Neural crest cell (in vitro differentiated cells): ENCODE results near the gene BMP7. TPM values are rescaled to one million over a fixed set of nuclear protein-coding genes. Genes with fewer than 3 reads are reported as not detected.

Experiments
- DNase-seq: peaks from one replicate; pipeline ENCODE4 v3.0.0; 2021; ENCODE audit warnings: low read depth, mixed read lengths, low spot score
- H3K27ac Mint-ChIP-seq: one replicate; pipeline ENCODE4 v1.8.0; 2021; ENCODE audit warnings: mild to moderate bottlenecking, mixed read lengths; ENCODE audit not compliant: unreplicated experiment
- H3K27me3 Mint-ChIP-seq: 2 replicates; pipeline ENCODE4 v1.8.0; 2021; ENCODE audit warnings: low read depth, mild to moderate bottlenecking, mixed read lengths
- H3K36me3 Mint-ChIP-seq: 2 replicates; pipeline ENCODE4 v1.8.0; 2021; ENCODE audit warnings: low read depth, mild to moderate bottlenecking, mixed read lengths
- H3K4me1 Mint-ChIP-seq: 2 replicates; pipeline ENCODE4 v1.8.0; 2021; ENCODE audit warnings: mixed read lengths
- H3K4me3 Mint-ChIP-seq: one replicate; pipeline ENCODE4 v1.8.0; 2021; ENCODE audit warnings: mild to moderate bottlenecking, mixed read lengths
- H3K9me3 Mint-ChIP-seq: 2 replicates; pipeline ENCODE4 v1.8.0; 2021; ENCODE audit warnings: mixed read lengths
- total RNA-seq: library from RNA; stranded (reverse); gene quantifications from 2 replicates; pipeline ENCODE4 v1.2.1, GENCODE V29; 2021
- TF ChIP-seq, protein P1 (sequence below): fragments of 200-600 bp; sonication (generic); conservative IDR thresholded peaks from 2 replicates; pipeline ENCODE4 v1.5.0; 2021; ENCODE audit warnings: antibody characterized with exemption, mild to moderate bottlenecking

The BMP7 gene
- total RNA-seq, 1 donor from 2014 or later: 13.8 TPM

DNA sequence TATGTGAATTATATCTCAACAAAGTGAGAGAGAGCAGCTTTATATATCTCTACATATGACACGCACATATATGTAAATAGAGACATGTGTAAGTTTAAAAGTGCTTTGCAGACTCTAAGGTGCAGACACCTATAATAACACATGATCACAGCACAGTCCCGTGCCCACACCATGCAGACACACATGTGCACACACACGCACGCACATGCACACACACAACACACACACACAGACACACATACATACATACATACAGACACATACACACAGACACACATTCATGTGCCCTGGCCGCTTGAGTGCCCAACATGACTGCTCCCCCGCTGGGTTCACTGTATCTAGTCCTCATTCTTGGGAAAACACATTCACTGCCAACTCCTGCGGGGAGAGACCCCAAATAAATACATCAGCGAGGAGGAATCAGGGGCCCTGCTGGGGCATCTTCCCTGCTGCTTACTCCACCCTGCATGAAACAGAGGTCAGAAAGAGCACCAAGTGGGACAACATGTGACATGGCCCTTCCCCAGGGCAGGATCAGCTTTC lies 121.3 kb downstream of the BMP7 start:
- TF ChIP-seq, protein P1, sequence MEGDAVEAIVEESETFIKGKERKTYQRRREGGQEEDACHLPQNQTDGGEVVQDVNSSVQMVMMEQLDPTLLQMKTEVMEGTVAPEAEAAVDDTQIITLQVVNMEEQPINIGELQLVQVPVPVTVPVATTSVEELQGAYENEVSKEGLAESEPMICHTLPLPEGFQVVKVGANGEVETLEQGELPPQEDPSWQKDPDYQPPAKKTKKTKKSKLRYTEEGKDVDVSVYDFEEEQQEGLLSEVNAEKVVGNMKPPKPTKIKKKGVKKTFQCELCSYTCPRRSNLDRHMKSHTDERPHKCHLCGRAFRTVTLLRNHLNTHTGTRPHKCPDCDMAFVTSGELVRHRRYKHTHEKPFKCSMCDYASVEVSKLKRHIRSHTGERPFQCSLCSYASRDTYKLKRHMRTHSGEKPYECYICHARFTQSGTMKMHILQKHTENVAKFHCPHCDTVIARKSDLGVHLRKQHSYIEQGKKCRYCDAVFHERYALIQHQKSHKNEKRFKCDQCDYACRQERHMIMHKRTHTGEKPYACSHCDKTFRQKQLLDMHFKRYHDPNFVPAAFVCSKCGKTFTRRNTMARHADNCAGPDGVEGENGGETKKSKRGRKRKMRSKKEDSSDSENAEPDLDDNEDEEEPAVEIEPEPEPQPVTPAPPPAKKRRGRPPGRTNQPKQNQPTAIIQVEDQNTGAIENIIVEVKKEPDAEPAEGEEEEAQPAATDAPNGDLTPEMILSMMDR: no peak
- Mint-ChIP-seq H3K27ac (no peak overlapping the region), H3K4me1 (peaks cover 3% of the 10 kb centered on the region), H3K9me3 (no peaks in the 10 kb centered on the region), H3K36me3 (no peaks in the 10 kb centered on the region), H3K27me3 (no peaks in the 10 kb centered on the region), H3K4me3 (no peak overlapping the region)
- no peak for DNase-seq

DNA sequence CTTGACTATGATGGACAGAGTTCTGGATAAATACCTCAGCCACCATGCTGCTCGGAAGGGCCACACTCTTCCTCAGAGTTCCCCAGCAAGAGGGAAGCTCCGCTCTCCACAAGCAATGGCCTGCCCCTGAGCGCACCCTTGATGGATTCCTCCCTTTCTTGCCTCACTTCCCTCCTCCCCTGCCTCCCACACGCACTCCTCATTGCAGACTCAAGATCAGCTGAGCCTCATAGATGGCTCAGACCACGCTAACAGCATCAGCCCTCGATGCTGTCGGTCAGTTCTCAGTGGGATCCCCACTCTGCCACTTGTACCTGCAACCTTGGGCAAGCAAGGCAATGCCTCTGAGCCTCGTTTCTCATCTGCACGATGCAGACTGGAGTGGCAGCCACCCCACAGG lies 123.3 kb downstream of the BMP7 start:
- H3K27me3 Mint-ChIP-seq: no peaks in the 10 kb centered on the region
- H3K36me3 Mint-ChIP-seq: no peaks in the 10 kb centered on the region
- H3K9me3 Mint-ChIP-seq: no peaks in the 10 kb centered on the region
- H3K4me1 Mint-ChIP-seq: no peaks in the 10 kb centered on the region
- no peak overlapping the region for H3K27ac Mint-ChIP-seq
- H3K4me3 Mint-ChIP-seq: no peak overlapping the region
- TF ChIP-seq, protein P1: no peak
- no peak for DNase-seq

DNA sequence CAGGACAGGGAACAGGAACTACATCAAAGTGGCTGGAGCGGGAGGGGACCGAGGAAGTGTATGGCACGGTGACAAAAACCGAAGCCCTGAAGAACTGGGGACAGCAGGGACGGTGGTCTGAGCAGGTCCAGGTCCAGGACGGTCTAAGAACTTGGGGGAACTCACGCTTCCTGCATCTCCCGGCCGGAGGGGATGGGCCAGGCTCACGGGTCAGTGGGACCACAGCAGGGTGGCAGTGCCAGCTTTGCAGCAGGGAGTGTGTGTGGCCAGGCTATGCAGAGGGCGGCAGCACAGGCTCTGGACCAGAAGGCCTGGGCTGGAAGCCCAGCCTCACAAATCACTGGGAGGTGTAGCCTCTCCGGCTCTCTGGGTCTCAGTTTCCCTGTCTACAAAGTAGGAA lies 123.8 kb downstream of the BMP7 start:
- Mint-ChIP-seq H3K36me3 (no peaks in the 10 kb centered on the region), H3K9me3 (no peaks in the 10 kb centered on the region), H3K4me1 (no peaks in the 10 kb centered on the region), H3K27ac (no peak overlapping the region), H3K4me3 (no peak overlapping the region), H3K27me3 (no peaks in the 10 kb centered on the region)
- TF ChIP-seq, protein P1: no peak
- no peak for DNase-seq

DNA sequence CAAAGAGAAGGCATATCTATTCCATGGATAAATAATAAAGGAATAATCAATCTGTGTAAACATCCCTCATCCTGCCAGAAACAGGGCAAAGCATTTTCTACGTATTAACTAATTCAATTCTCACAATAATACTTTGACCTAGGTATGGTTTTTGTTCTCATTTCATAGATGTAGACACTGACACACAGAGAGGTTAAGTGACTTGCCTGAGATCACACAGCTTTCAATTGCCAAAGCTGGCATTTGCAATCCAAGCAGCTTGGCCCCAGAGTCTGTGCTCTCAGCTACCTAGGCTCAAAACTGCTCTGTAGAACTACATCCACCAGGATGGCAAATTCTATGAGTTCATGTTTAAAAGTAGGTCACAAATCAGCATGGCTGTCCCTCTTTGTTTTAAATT lies 124.9 kb downstream of the BMP7 start:
- no peak overlapping the region for H3K27ac Mint-ChIP-seq

DNA sequence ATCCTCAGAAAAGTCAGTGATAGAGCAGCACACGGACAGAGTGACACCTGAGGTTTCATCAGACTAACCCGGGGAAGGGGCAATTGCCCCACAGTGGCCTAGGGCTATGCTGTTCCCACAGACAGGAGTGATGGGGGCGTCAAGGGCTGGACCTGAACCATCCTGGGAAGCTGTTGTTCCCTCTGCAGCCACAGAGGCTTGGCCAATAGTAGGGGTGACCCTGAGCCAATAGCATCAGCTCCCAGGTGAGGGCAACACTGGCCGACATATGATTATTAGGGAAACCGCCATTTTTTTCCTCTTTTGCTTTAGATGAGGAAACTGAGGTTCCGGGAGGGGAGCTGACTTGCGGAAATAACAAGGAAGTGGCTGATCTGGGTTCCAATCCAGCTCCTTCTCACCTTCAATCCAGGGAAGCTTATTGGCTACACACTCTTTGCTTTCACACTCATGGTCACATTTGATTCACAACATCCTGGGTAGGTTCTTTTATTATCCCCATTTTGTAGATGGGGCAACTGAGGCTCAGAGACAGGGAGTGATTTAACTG lies 126.0 kb downstream of the BMP7 start:
- H3K27me3 Mint-ChIP-seq: no peaks in the 10 kb centered on the region
- H3K36me3 Mint-ChIP-seq: no peaks in the 10 kb centered on the region
- no peak for DNase-seq
- no peak overlapping the region for H3K4me3 Mint-ChIP-seq
- peak overlapping the region; percentile 35 for H3K27ac Mint-ChIP-seq
- no peaks in the 10 kb centered on the region for H3K9me3 Mint-ChIP-seq
- TF ChIP-seq, protein P1: no peak
- no peaks in the 10 kb centered on the region for H3K4me1 Mint-ChIP-seq

More for the DNA sequence above, 124.9 kb downstream of the BMP7 start:
- no peak for DNase-seq
- TF ChIP-seq, protein P1: no peak
- Mint-ChIP-seq H3K36me3 (no peaks in the 10 kb centered on the region), H3K27me3 (no peaks in the 10 kb centered on the region), H3K9me3 (no peaks in the 10 kb centered on the region), H3K4me3 (no peak overlapping the region), H3K4me1 (no peaks in the 10 kb centered on the region)
